ENCODE measurements around the gene CYP4F11.
"Not testable (repeated sequence)": the region's sequence is repeated elsewhere in the genome, so short reads cannot be mapped to it uniquely, and the experiment has no call there.

CYP4F11 gene

GRCh38 chr19:15891434-15891833 lies 42.9 kb downstream of the CYP4F11 start:
- no peak for FAIRE-seq
- no peak for DNase-seq (ENCODE audit: insufficient read length, low spot score)
- TF ChIP-seq TAF1 (IDR thresholded peaks at IDR 0.05; ENCODE audit: low read depth, low read length): no peak

- DNase-seq (ENCODE audit: insufficient read length, low spot score); FAIRE-seq: not testable (repeated sequence)
Measured at GRCh38 chr19:15889339-15889738, 45.0 kb downstream of the CYP4F11 start.

- DNase-seq (ENCODE audit: insufficient read length, low spot score) (no peak), FAIRE-seq (no peak)
- TF ChIP-seq PAX5 (IDR thresholded peaks at IDR 0.05; ENCODE audit: insufficient read depth, low read length, severe bottlenecking) (no peak), TAF1 (IDR thresholded peaks at IDR 0.05; ENCODE audit: low read depth, low read length) (no peak), SPI1 (IDR thresholded peaks at IDR 0.05; ENCODE audit: low read depth, low read length) (no peak), POU2F2 (IDR thresholded peaks at IDR 0.05; ENCODE audit: low read depth, low read length) (no peak), POLR2AphosphoS5 (IDR thresholded peaks at IDR 0.05; ENCODE audit: low read depth, low read length) (no peak), POLR2A (IDR thresholded peaks at IDR 0.05; ENCODE audit: low read depth, low read length) (no peak)
Measured at GRCh38 chr19:15885919-15886318, 48.4 kb downstream of the CYP4F11 start.

DNA sequence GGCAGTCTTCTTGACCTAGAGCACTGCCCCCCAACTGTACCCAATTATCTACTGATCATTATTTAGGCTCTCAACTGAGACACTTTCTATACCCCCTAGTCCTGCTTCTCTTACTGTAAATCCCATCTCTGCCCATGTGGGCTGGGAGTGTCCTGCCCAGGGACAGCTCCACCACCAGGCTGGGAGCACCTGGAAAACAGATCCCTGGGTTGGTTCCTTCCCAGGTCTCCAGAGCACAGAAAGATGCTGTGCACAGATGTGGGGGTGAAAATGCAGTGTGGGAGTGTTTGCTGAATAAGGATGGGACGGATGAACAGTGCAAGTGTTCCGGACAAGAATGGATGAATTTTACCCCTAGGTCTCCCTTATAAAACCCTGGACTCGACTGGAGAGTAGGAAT lies 49.2 kb downstream of the CYP4F11 start:
- TF ChIP-seq PAX5 (IDR thresholded peaks at IDR 0.05; ENCODE audit: insufficient read depth, low read length, severe bottlenecking) (no peak), SPI1 (IDR thresholded peaks at IDR 0.05; ENCODE audit: low read depth, low read length) (no peak), POLR2AphosphoS5 (IDR thresholded peaks at IDR 0.05; ENCODE audit: low read depth, low read length) (no peak), TAF1 (IDR thresholded peaks at IDR 0.05; ENCODE audit: low read depth, low read length) (no peak), POU2F2 (IDR thresholded peaks at IDR 0.05; ENCODE audit: low read depth, low read length) (no peak), POLR2A (IDR thresholded peaks at IDR 0.05; ENCODE audit: low read depth, low read length) (no peak)
- FAIRE-seq (no peak), DNase-seq (ENCODE audit: insufficient read length, low spot score) (no peak)

- not testable (repeated sequence) for DNase-seq (ENCODE audit: insufficient read length, low spot score); FAIRE-seq
Measured at GRCh38 chr19:15883329-15883728, 51.0 kb downstream of the CYP4F11 start.

DNA sequence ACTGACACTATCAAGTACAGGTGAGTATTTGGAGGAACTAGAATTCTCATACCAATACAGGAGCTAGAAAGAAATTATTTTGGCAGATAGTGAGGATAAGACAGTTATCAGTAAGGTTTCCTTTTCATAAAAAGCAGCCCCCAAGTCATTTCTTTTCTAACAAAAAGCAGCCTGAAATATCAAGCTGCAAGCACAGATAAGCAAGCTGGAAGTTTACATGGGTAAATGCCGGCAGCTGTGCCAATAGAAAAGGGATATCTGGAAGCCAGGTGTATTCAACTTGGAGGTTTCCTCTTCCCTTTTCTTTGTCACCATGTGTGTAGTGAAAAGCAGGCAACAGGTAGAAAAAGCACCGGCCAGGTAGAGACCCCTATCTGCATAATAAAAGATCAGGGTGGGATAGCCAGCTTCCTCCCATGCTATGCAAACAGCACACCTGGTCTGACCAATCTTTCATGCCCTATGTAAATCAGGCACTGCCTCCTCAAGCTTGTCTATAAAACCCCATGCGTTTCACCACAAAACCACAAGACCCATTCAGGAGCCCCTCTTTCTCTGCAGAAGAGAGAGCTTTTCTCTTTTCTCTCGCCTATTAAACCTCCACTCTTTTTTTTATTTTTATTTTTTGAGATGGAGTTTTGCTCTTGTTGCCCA lies 59.4 kb downstream of the CYP4F11 start:
- TF ChIP-seq POU2F2 (IDR thresholded peaks at IDR 0.05; ENCODE audit: low read depth, low read length) (no peak), POLR2A (IDR thresholded peaks at IDR 0.05; ENCODE audit: low read depth, low read length) (no peak), PAX5 (IDR thresholded peaks at IDR 0.05; ENCODE audit: insufficient read depth, low read length, severe bottlenecking) (no peak), TAF1 (IDR thresholded peaks at IDR 0.05; ENCODE audit: low read depth, low read length) (no peak), POLR2AphosphoS5 (IDR thresholded peaks at IDR 0.05; ENCODE audit: low read depth, low read length) (no peak)
- DNase-seq (ENCODE audit: insufficient read length, low spot score) (no peak), FAIRE-seq (no peak)

DNA sequence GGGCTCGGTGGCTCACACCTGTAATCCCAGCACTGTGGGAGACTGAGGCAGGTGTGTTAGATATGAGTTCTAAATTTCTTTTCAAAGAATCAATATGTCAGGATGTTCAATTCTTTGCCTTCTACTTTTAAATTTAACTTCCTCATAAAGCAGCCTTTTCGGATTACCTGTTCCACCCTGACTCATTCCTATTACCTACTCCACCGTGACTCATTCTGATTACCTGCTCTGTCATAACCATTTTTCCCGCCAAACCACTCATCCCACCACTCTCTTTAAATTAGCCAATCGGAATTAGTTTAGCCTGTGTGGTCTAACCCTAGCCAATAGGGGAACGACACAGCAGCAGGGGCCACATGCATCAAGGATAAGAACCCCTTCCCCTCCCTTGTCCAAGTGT lies 60.6 kb downstream of the CYP4F11 start:
- DNase-seq (ENCODE audit: insufficient read length, low spot score); FAIRE-seq: not testable (repeated sequence)

DNA sequence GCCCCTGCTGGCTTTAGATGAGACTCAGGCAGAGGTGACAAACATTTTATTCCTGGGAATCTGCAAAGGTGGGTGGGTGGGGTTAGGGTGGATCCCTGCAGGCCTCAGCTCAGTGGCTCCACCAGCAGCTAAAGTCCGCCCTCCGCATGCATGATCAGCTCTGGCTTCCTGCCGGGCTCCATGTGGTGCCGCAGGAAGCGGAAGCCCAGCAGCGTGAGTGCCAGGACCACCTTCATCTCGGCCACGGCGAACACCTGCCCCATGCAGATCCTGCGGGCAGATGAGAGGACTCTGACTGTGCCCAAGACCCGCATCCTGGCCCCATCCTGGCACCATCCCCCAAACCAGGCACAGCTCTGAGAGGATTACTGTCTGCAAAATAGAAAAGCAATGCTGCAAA lies 62.8 kb downstream of the CYP4F11 start:
- TF ChIP-seq PAX5 (IDR thresholded peaks at IDR 0.05; ENCODE audit: insufficient read depth, low read length, severe bottlenecking): no peak
- no peak for TF ChIP-seq POLR2A (IDR thresholded peaks at IDR 0.05; ENCODE audit: low read depth, low read length)
- TF ChIP-seq SPI1 (IDR thresholded peaks at IDR 0.05; ENCODE audit: low read depth, low read length): no peak
- TF ChIP-seq POU2F2 (IDR thresholded peaks at IDR 0.05; ENCODE audit: low read depth, low read length): no peak
- no peak for TF ChIP-seq TAF1 (IDR thresholded peaks at IDR 0.05; ENCODE audit: low read depth, low read length)
- no peak for TF ChIP-seq POLR2AphosphoS5 (IDR thresholded peaks at IDR 0.05; ENCODE audit: low read depth, low read length)
- DNase-seq (ENCODE audit: insufficient read length, low spot score) (no peak), FAIRE-seq (no peak)

- no peak for DNase-seq (ENCODE audit: insufficient read length, low spot score)
- no peak for FAIRE-seq
- no peak for TF ChIP-seq SPI1 (IDR thresholded peaks at IDR 0.05; ENCODE audit: low read depth, low read length)
- TF ChIP-seq POLR2A (IDR thresholded peaks at IDR 0.05; ENCODE audit: low read depth, low read length): no peak
- no peak for TF ChIP-seq PAX5 (IDR thresholded peaks at IDR 0.05; ENCODE audit: insufficient read depth, low read length, severe bottlenecking)
- TF ChIP-seq TAF1 (IDR thresholded peaks at IDR 0.05; ENCODE audit: low read depth, low read length): no peak
- no peak for TF ChIP-seq POU2F2 (IDR thresholded peaks at IDR 0.05; ENCODE audit: low read depth, low read length)
- no peak for TF ChIP-seq POLR2AphosphoS5 (IDR thresholded peaks at IDR 0.05; ENCODE audit: low read depth, low read length)
Measured at GRCh38 chr19:15869873-15870272, 64.5 kb downstream of the CYP4F11 start.

- TF ChIP-seq POLR2AphosphoS5 (IDR thresholded peaks at IDR 0.05; ENCODE audit: low read depth, low read length): no peak
- no peak for TF ChIP-seq POLR2A (IDR thresholded peaks at IDR 0.05; ENCODE audit: low read depth, low read length)
- TF ChIP-seq PAX5 (IDR thresholded peaks at IDR 0.05; ENCODE audit: insufficient read depth, low read length, severe bottlenecking): no peak
- no peak for TF ChIP-seq POU2F2 (IDR thresholded peaks at IDR 0.05; ENCODE audit: low read depth, low read length)
- TF ChIP-seq SPI1 (IDR thresholded peaks at IDR 0.05; ENCODE audit: low read depth, low read length): no peak
- no peak for TF ChIP-seq TAF1 (IDR thresholded peaks at IDR 0.05; ENCODE audit: low read depth, low read length)
- no peak for FAIRE-seq
- DNase-seq (ENCODE audit: insufficient read length, low spot score): peak; percentile 31
Measured at GRCh38 chr19:15869109-15869555, 65.2 kb downstream of the CYP4F11 start.

DNA sequence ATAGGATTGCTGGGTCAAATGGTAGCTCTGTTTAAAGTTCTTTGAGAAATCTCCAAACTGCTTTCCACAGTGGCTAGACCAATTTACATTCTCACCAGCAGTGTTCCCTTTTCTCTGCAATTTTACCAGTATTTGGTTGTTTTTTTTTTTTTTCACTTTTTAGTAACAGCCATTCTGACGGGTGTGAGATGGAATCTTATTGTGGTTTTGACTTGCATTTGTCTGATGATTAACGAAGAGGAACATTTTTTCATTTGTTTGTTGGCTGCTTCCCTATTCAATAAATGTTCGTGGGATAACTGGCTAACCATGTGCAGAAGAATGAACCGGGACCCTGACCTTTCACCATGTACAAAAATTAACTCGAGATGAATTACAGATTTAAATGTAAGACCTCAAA lies 67.7 kb downstream of the CYP4F11 start:
- DNase-seq (ENCODE audit: insufficient read length, low spot score) (no peak), FAIRE-seq (no peak)
- TF ChIP-seq POLR2AphosphoS5 (IDR thresholded peaks at IDR 0.05; ENCODE audit: low read depth, low read length) (no peak), POU2F2 (IDR thresholded peaks at IDR 0.05; ENCODE audit: low read depth, low read length) (no peak), SPI1 (IDR thresholded peaks at IDR 0.05; ENCODE audit: low read depth, low read length) (no peak), PAX5 (IDR thresholded peaks at IDR 0.05; ENCODE audit: insufficient read depth, low read length, severe bottlenecking) (no peak), TAF1 (IDR thresholded peaks at IDR 0.05; ENCODE audit: low read depth, low read length) (no peak), POLR2A (IDR thresholded peaks at IDR 0.05; ENCODE audit: low read depth, low read length) (no peak)
